22Rv1 (cell line): Measurements from ENCODE around the gene KRT71.

ENCODE experiments used
- H3K27ac ChIP-seq: fragments of 450-650 bp; 2 replicates; pipeline ENCODE4 v1.5.1; 2017
- CTCF ChIP-seq: fragments of 450-650 bp; IDR thresholded peaks from 2 replicates; pipeline ENCODE4 v1.5.1; 2017; ENCODE audit warnings: mild to moderate bottlenecking
- ZFX ChIP-seq: fragments of 450-650 bp; IDR thresholded peaks from 2 replicates; pipeline ENCODE4 v1.6.1; 2017; ENCODE audit warnings: antibody characterized with exemption, borderline replicate concordance

Gene KRT71

GRCh38 chr12:52591521-52591920 is 38.6 kb upstream of the KRT71 start:
- TF ChIP-seq CTCF: no peak
- TF ChIP-seq ZFX: no peak
- no peak overlapping the region for H3K27ac ChIP-seq

GRCh38 chr12:52590021-52590420 is 37.1 kb upstream of the KRT71 start:
- TF ChIP-seq ZFX (no peak), CTCF (no peak)

GRCh38 chr12:52587563-52587962 is 34.6 kb upstream of the KRT71 start:
- peak; percentile 42 for TF ChIP-seq CTCF
- TF ChIP-seq ZFX: no peak
- no peak overlapping the region for H3K27ac ChIP-seq

More at GRCh38 chr12:52590021-52590420, 37.1 kb upstream of the KRT71 start:
- H3K27ac ChIP-seq: no peak overlapping the region

GRCh38 chr12:52585946-52586345 is 33.0 kb upstream of the KRT71 start:
- TF ChIP-seq CTCF: no peak
- no peak for TF ChIP-seq ZFX
- no peak overlapping the region for H3K27ac ChIP-seq

- TF ChIP-seq CTCF: no peak
- no peak for TF ChIP-seq ZFX
- no peak overlapping the region for H3K27ac ChIP-seq
Measured at GRCh38 chr12:52585066-52585465, 32.1 kb upstream of the KRT71 start.

GRCh38 chr12:52584156-52584682 is 31.3 kb upstream of the KRT71 start:
- no peak overlapping the region for H3K27ac ChIP-seq
- TF ChIP-seq ZFX: no peak
- TF ChIP-seq CTCF: no peak

- H3K27ac ChIP-seq: no peak overlapping the region
- TF ChIP-seq ZFX (no peak), CTCF (peak; percentile 80)
Measured at GRCh38 chr12:52582971-52583456, 30.1 kb upstream of the KRT71 start.
